Neural progenitor cell (in vitro differentiated cells): ENCODE results near the gene ITGA3. TPM values are rescaled to one million over a fixed set of nuclear protein-coding genes. Genes with fewer than 3 reads are reported as not detected.

Experiments used
- DNase-seq: peaks from one replicate; pipeline ENCODE4 v3.0.0-alpha.2; 2016; ENCODE audit warnings: low spot score
- H2AFZ ChIP-seq: fragments of 200-600 bp; sonication (generic); replicated peaks from 2 replicates; pipeline ENCODE4 v1.6.1; 2016; ENCODE audit warnings: antibody characterized with exemption
- H3F3A ChIP-seq: fragments of 200-600 bp; sonication (generic); 2 replicates; pipeline ENCODE4 v1.6.1; 2016; ENCODE audit warnings: antibody characterized with exemption, low read depth
- H3K27ac ChIP-seq: fragments of 200-600 bp; sonication (generic); 2 replicates; pipeline ENCODE4 v1.5.1; 2016; ENCODE audit warnings: mild to moderate bottlenecking
- H3K27me3 ChIP-seq: fragments of 200-600 bp; sonication (generic); 2 replicates; pipeline ENCODE4 v1.6.1; 2016; ENCODE audit warnings: mild to moderate bottlenecking, moderate library complexity
- H3K36me3 ChIP-seq: fragments of 200-600 bp; sonication (generic); 2 replicates; pipeline ENCODE4 v1.5.1; 2016
- H3K4me1 ChIP-seq: fragments of 200-600 bp; sonication (generic); 2 replicates; pipeline ENCODE4 v1.6.1; 2016; ENCODE audit warnings: mixed run types
- H3K4me2 ChIP-seq: fragments of 200-600 bp; sonication (generic); 2 replicates; pipeline ENCODE4 v1.6.1; 2016
- H3K4me3 ChIP-seq: fragments of 200-600 bp; sonication (generic); 2 replicates; pipeline ENCODE4 v1.5.1; 2016
- H3K79me2 ChIP-seq: fragments of 200-600 bp; sonication (generic); 2 replicates; pipeline ENCODE4 v1.6.1; 2016; ENCODE audit warnings: low read depth
- H3K9ac ChIP-seq: fragments of 200-600 bp; sonication (generic); 2 replicates; pipeline ENCODE4 v1.6.1; 2016
- H3K9me3 ChIP-seq: fragments of 200-600 bp; sonication (generic); 2 replicates; pipeline ENCODE4 v1.5.1; 2016; ENCODE audit warnings: low read depth
- H4K20me1 ChIP-seq: fragments of 200-600 bp; sonication (generic); 2 replicates; pipeline ENCODE4 v1.6.1; 2016; ENCODE audit warnings: low read depth
- H3K27ac Mint-ChIP-seq: 3 replicates; pipeline ENCODE4 v1.8.0; 2021; ENCODE audit warnings: mixed read lengths
- H3K27me3 Mint-ChIP-seq: 2 replicates; pipeline ENCODE4 v1.8.0; 2022; ENCODE audit warnings: low read depth, mild to moderate bottlenecking, inconsistent platforms, moderate library complexity, mixed read lengths; ENCODE audit not compliant: insufficient read depth
- H3K36me3 Mint-ChIP-seq: 3 replicates; pipeline ENCODE4 v1.8.0; 2021; ENCODE audit warnings: mixed read lengths
- H3K4me1 Mint-ChIP-seq: 3 replicates; pipeline ENCODE4 v1.8.0; 2021; ENCODE audit warnings: mixed read lengths
- H3K4me3 Mint-ChIP-seq: 3 replicates; pipeline ENCODE4 v1.8.0; 2021; ENCODE audit warnings: mild to moderate bottlenecking, moderate library complexity, mixed read lengths
- H3K9me3 Mint-ChIP-seq: 3 replicates; pipeline ENCODE4 v1.8.0; 2020; ENCODE audit warnings: mixed read lengths
- EZH2 ChIP-seq: fragments of 200-600 bp; sonication (generic); IDR thresholded peaks from 2 replicates; pipeline ENCODE4 v1.6.1; 2017; ENCODE audit warnings: antibody characterized with exemption, mild to moderate bottlenecking, moderate library complexity
- EZH2phosphoT487 ChIP-seq: fragments of 200-600 bp; sonication (generic); IDR thresholded peaks from 2 replicates; pipeline ENCODE4 v1.6.1; 2017; ENCODE audit warnings: antibody characterized with exemption
- total RNA-seq: library from RNA; depleted of rRNA; stranded (reverse); fragments of >200 nt; gene quantifications from 2 replicates; pipeline ENCODE4 v1.2.3, GENCODE V29; 2015; ENCODE audit warnings: low replicate concordance
- TF ChIP-seq, protein P1 (sequence below): fragments of 200-600 bp; sonication (generic); IDR thresholded peaks from 2 replicates; pipeline ENCODE4 v1.5.1; 2017; ENCODE audit warnings: antibody characterized with exemption, mild to moderate bottlenecking

The ITGA3 gene
- total RNA-seq, 1 donor from 2014 or later: 7.7 TPM

DNA sequence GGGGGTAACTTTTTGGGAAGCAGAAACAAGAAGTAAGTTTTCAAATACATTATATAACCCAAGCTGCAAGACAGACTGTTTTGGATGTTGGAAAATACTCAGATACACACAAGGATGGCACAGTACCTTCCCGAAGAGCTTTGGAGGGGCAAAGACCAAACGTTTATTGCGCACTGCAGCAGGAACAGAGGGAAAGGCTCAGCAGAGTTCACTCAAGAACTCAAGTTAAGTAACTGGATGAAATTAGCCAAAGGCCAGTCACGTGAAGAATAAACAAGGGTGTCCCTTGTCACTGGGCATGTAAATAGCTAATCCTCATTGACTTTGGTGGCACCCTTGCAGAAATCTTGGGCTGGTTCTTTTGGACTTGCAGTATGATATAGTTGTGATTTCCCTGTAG is 42.0 kb downstream of the ITGA3 start:
- H3K4me2 ChIP-seq: no peak overlapping the region
- H3K4me1 ChIP-seq: peaks cover 22% of the 10 kb centered on the region
- H3K27me3 Mint-ChIP-seq: peaks cover 22% of the 10 kb centered on the region
- H3K27ac ChIP-seq: no peak overlapping the region
- no peaks in the 10 kb centered on the region for H3K9me3 ChIP-seq
- H4K20me1 ChIP-seq: peaks cover 7% of the 10 kb centered on the region
- H3K36me3 ChIP-seq: no peaks in the 10 kb centered on the region
- no peak for DNase-seq
- H3K9me3 Mint-ChIP-seq: no peaks in the 10 kb centered on the region
- no peaks in the 10 kb centered on the region for H3K27me3 ChIP-seq
- H3K79me2 ChIP-seq: peaks cover 13% of the 10 kb centered on the region
- no peak overlapping the region for H2AFZ ChIP-seq
- H3F3A ChIP-seq: peaks cover 4% of the 10 kb centered on the region
- H3K4me3 ChIP-seq: no peak overlapping the region
- H3K4me1 Mint-ChIP-seq: peaks cover 49% of the 10 kb centered on the region
- no peak for TF ChIP-seq EZH2
- TF ChIP-seq, protein P1, sequence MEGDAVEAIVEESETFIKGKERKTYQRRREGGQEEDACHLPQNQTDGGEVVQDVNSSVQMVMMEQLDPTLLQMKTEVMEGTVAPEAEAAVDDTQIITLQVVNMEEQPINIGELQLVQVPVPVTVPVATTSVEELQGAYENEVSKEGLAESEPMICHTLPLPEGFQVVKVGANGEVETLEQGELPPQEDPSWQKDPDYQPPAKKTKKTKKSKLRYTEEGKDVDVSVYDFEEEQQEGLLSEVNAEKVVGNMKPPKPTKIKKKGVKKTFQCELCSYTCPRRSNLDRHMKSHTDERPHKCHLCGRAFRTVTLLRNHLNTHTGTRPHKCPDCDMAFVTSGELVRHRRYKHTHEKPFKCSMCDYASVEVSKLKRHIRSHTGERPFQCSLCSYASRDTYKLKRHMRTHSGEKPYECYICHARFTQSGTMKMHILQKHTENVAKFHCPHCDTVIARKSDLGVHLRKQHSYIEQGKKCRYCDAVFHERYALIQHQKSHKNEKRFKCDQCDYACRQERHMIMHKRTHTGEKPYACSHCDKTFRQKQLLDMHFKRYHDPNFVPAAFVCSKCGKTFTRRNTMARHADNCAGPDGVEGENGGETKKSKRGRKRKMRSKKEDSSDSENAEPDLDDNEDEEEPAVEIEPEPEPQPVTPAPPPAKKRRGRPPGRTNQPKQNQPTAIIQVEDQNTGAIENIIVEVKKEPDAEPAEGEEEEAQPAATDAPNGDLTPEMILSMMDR: no peak
- no peak for TF ChIP-seq EZH2phosphoT487
- H3K4me3 Mint-ChIP-seq: no peak overlapping the region
- H3K27ac Mint-ChIP-seq: no peak overlapping the region
- H3K36me3 Mint-ChIP-seq: peaks cover 7% of the 10 kb centered on the region
- H3K9ac ChIP-seq: no peak overlapping the region

DNA sequence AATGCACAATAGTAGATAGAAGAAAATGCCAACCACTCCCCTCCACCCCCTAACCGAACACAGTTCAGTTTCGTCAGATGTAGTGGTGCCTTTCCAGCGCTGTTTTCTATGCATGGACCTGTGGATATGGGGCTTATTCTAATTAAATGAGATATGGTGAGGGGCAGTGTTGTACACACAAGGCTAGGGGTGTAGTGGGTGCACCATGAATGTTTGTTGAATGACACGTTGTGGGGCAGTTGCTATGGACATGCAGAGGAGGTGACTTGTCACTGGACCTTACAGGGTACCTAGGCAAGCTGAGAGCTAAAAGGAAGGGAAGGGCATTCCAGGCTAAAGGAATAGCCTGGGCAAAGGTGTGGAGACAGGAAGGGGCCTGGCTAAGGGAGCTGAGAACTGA is 42.7 kb downstream of the ITGA3 start:
- no peaks in the 10 kb centered on the region for H3K27me3 ChIP-seq

DNA sequence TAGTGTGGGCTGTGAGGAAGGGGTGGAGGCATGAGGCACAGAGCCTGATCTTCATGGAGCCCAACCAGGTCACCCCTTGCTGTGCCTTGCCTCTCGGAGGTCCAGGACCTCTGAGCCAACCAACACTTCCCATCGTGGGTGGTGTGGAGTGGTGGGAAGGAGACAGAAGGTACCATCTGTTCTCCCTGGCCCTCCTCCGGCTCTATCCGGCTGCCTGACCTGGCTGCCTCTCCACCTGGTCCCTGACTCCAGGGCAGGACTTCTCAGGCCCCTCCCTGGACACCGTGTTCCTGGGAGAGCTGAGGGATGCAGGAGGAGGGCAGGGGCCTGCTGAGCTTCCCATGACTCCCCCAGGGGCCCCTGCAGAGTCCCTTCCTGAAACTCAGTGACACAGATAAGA is 43.1 kb downstream of the ITGA3 start:
- H3K4me2 ChIP-seq: no peak overlapping the region
- H3K27ac ChIP-seq: no peak overlapping the region
- TF ChIP-seq EZH2: no peak
- TF ChIP-seq EZH2phosphoT487: no peak
- TF ChIP-seq, protein P1: no peak
- H3K4me1 ChIP-seq: peaks cover 22% of the 10 kb centered on the region
- H4K20me1 ChIP-seq: peaks cover 7% of the 10 kb centered on the region
- Mint-ChIP-seq H3K9me3 (no peaks in the 10 kb centered on the region), H3K36me3 (peaks cover 7% of the 10 kb centered on the region), H3K27me3 (peaks cover 17% of the 10 kb centered on the region), H3K27ac (no peak overlapping the region), H3K4me1 (peaks cover 46% of the 10 kb centered on the region), H3K4me3 (no peak overlapping the region)
- peaks cover 2% of the 10 kb centered on the region for H3F3A ChIP-seq
- H3K36me3 ChIP-seq: no peaks in the 10 kb centered on the region
- no peaks in the 10 kb centered on the region for H3K27me3 ChIP-seq
- H3K9ac ChIP-seq: no peak overlapping the region
- H3K9me3 ChIP-seq: no peaks in the 10 kb centered on the region
- H2AFZ ChIP-seq: no peak overlapping the region
- peaks cover 13% of the 10 kb centered on the region for H3K79me2 ChIP-seq
- H3K4me3 ChIP-seq: no peak overlapping the region
- DNase-seq: no peak

More for the DNA sequence above, 42.7 kb downstream of the ITGA3 start:
- H3K79me2 ChIP-seq: peaks cover 13% of the 10 kb centered on the region
- H3K27ac ChIP-seq: no peak overlapping the region
- Mint-ChIP-seq H3K9me3 (no peaks in the 10 kb centered on the region), H3K4me1 (peaks cover 50% of the 10 kb centered on the region), H3K36me3 (peaks cover 7% of the 10 kb centered on the region), H3K27me3 (peaks cover 20% of the 10 kb centered on the region), H3K27ac (no peak overlapping the region), H3K4me3 (no peak overlapping the region)
- TF ChIP-seq, protein P1: no peak
- TF ChIP-seq EZH2 (no peak), EZH2phosphoT487 (no peak)
- H3K4me1 ChIP-seq: peaks cover 22% of the 10 kb centered on the region
- H3K9ac ChIP-seq: no peak overlapping the region
- no peak overlapping the region for H3K4me3 ChIP-seq
- peaks cover 4% of the 10 kb centered on the region for H3F3A ChIP-seq
- H3K36me3 ChIP-seq: no peaks in the 10 kb centered on the region
- H4K20me1 ChIP-seq: peaks cover 7% of the 10 kb centered on the region
- no peak overlapping the region for H3K4me2 ChIP-seq
- no peaks in the 10 kb centered on the region for H3K9me3 ChIP-seq
- DNase-seq: no peak
- no peak overlapping the region for H2AFZ ChIP-seq
